ENCODE measurements around the gene SAMD4A.

The SAMD4A gene

GRCh38 chr14:54836231-54836630 is 269.3 kb downstream of the SAMD4A start:
- no peak for DNase-seq (ENCODE audit: low spot score)

- no peak for DNase-seq (ENCODE audit: low spot score)
Measured at GRCh38 chr14:54837508-54838149, 270.7 kb downstream of the SAMD4A start.

GRCh38 chr14:54838931-54839512 is 272.1 kb downstream of the SAMD4A start:
- no peak for DNase-seq (ENCODE audit: low spot score)

GRCh38 chr14:54839701-54840119 is 272.8 kb downstream of the SAMD4A start:
- DNase-seq (ENCODE audit: low spot score) = no peak

- no peak for DNase-seq (ENCODE audit: low spot score)
Measured at GRCh38 chr14:54840336-54840735, 273.4 kb downstream of the SAMD4A start.

GRCh38 chr14:54840798-54841197 is 273.9 kb downstream of the SAMD4A start:
- no peak for DNase-seq (ENCODE audit: low spot score)

Data from ecto neural progenitor cell (in vitro differentiated cells).